Measurements from ENCODE around the gene PSMD12. TPM values are rescaled to one million over a fixed set of nuclear protein-coding genes. Genes with fewer than 3 reads are reported as not detected.
"Not testable (repeated sequence)": the region's sequence is repeated elsewhere in the genome, so short reads cannot be mapped to it uniquely, and the experiment has no call there.

The PSMD12 gene
- total RNA-seq, 4 donors from 2014 or later = 23.6 to 52.4 (median 24.4) TPM

GRCh38 chr17:67399676-67400075, 33.3 kb upstream of the PSMD12 start:
- DNase-seq (ENCODE audit: low spot score) (no peak), ATAC-seq (ENCODE audit: low FRiP score) (no peak)

DNA sequence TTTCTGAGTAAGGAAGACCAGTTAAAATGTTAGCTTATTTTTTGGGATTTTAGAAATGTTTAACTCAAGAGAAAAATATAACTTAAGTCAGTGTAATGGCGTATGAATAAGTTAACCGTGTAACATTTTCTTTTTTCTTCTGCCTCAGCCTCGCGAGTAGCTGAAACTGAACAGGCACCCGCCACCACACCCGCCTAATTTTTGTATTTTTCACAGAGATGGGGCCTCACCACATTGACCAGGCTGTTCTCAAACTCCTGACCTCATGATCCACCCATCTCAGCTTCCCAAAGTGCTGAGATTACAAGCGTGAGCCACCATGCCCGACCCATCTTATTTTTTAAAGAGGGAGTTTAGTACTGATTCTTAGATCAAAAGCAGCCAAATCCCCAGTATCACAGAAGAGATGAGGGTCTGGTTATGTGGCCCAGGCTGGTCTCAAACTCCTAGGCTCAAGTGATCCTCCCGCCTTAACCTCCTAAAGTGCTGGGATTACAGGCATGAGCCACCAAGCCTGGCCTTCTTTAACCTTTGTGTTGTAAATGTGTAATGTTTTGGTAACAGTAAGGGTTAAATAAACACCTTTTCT, 27.5 kb upstream of the PSMD12 start:
- ATAC-seq (ENCODE audit: low FRiP score) (no peak), DNase-seq (ENCODE audit: low spot score) (no peak)
- no peak for TF ChIP-seq CTCF (IDR thresholded peaks at IDR 0.05)

More at GRCh38 chr17:67399676-67400075, 33.3 kb upstream of the PSMD12 start:
- TF ChIP-seq CTCF (IDR thresholded peaks at IDR 0.05) = no peak

GRCh38 chr17:67392111-67392510, 25.7 kb upstream of the PSMD12 start:
- DNase-seq (ENCODE audit: low spot score) (no peak), ATAC-seq (ENCODE audit: low FRiP score) (no peak)
- TF ChIP-seq CTCF (IDR thresholded peaks at IDR 0.05) = no peak

- no peak for TF ChIP-seq CTCF (IDR thresholded peaks at IDR 0.05)
- ATAC-seq (ENCODE audit: low FRiP score) = peak; percentile 60
- no peak for DNase-seq (ENCODE audit: low spot score)
Measured at GRCh38 chr17:67390646-67391361, 24.4 kb upstream of the PSMD12 start.

DNA sequence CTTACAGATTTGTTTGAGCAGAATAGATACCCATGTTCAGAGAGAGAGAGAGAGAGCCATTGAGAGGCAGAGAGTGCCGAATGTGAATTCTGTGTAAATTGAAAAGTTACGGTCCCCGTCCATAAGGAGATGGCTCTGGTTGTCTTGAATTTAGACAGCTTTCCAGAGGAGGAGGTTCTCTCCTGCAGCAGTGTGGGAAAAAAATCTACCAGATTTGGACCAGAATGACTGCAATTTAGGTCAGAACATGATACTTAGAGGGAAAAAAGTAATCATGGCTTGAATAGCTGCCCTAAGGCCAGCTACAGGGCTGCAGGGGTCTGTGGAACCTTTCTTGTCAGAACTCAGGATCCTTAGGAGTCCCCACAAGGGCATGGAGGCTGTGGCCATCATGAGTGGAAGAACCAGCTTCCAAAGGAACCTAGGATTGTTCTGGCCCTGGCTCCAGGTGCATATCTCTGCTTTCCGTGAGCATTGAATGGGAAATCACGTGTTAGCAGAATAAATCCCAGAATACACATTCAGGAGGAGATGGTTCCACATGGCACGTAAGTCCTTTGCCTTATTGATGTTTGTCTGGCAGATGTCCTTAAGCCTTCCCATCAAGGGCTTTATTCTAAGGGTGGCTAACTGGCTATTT, 23.7 kb upstream of the PSMD12 start:
- ATAC-seq (ENCODE audit: low FRiP score) (no peak), DNase-seq (ENCODE audit: low spot score) (no peak)
- TF ChIP-seq CTCF (IDR thresholded peaks at IDR 0.05) = no peak

- no peak for ATAC-seq (ENCODE audit: low FRiP score)
- no peak for DNase-seq (ENCODE audit: low spot score)
- no peak for TF ChIP-seq CTCF (IDR thresholded peaks at IDR 0.05)
Measured at GRCh38 chr17:67388986-67389385, 22.6 kb upstream of the PSMD12 start.

- not testable (repeated sequence) for DNase-seq (ENCODE audit: low spot score); ATAC-seq (ENCODE audit: low FRiP score)
Measured at GRCh38 chr17:67388536-67388935, 22.2 kb upstream of the PSMD12 start.

Measured in omental fat pad (tissue), 4 donors.